HG03039 (cell line): ENCODE measurements around the gene SRR.
"Not testable (repeated sequence)": the region's sequence is repeated elsewhere in the genome, so short reads cannot be mapped to it uniquely, and the experiment has no call there.

Source experiments
- ATAC-seq: cut with Tn5 transposase; IDR thresholded peaks from one replicate; pipeline ENCODE4 v1.9.1; 2021; ENCODE audit warnings: mild to moderate bottlenecking, moderate library complexity; ENCODE audit not compliant: unreplicated experiment

SRR gene

DNA sequence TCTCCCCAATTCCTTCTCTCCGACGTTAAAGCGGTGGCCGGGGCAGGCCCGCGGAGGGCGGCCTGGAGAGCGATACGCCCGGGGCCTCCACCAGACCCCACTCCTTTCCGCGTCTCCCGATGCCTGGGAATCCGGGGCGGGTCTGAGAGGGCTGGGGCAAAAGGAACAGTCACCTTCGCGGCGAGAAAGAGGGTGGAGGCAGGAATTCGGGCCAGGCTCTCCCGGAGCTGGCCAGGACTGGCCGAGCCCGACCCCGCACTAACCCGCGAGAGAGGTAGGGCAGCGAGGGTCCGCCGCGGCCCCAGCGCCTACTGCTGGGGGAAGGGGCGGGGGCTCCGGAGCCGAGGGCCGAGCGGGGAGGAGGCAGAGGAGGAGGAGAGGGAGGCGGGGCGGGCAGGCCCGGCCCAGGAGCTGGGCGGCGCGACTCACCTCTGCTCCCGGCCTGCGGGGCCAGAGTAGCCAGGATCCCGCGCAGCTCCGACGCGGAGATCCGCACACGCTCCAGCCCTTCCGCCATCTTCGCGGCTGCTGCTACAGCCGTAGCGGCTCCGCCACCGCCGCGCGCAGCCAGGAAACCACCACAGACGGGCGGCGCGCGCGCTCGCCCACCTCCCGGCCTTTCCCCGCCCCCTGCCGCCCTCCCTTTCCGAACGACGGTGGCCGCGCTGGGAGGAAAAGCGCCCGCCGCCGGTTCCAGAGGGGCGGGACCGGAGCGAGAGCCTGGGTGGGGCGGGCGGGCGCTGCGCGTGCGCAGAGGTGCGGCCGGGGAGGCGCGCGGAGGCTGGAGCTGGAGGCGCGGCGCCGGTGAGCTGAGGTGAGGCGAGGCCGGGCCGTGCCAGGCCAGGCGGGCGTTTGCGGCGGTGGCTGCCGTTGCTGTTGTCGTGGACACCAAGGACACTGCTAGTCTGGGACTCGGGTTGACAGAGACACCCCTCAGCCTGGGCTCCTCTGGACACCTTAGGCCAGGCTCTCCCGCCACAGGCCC, at the start of gene SRR, which contains the start of gene SMG6:
TSS of gene SRR (plus strand) at position 747 of the 985 bp plus-strand sequence. CDS start 11,611 bp downstream, outside the sequence.
TSS of gene SMG6 (minus strand) at position 582 of the 985 bp plus-strand sequence. CDS start at position 517, 65 bp downstream.
- peak; percentile 75 for ATAC-seq

DNA sequence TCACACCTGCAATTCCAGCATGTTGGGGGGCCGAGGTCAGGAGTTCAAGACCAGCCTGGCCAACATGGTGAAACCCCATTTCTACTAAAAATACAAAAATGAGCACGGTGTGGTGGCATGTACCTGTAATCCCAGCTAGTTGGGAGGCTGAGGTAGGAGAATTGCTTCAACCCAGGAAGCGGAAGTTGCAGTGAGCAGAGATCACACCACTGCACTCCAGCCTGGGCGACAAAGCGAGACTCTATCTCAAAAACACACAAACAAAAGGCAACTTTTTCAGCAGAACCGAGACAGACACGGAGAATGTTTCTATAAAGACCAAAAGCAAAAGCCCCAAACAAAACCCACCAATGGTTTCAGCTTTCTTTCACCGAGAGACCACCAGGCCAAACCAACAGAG, 44.9 kb upstream of the SRR start:
- ATAC-seq: not testable (repeated sequence)

DNA sequence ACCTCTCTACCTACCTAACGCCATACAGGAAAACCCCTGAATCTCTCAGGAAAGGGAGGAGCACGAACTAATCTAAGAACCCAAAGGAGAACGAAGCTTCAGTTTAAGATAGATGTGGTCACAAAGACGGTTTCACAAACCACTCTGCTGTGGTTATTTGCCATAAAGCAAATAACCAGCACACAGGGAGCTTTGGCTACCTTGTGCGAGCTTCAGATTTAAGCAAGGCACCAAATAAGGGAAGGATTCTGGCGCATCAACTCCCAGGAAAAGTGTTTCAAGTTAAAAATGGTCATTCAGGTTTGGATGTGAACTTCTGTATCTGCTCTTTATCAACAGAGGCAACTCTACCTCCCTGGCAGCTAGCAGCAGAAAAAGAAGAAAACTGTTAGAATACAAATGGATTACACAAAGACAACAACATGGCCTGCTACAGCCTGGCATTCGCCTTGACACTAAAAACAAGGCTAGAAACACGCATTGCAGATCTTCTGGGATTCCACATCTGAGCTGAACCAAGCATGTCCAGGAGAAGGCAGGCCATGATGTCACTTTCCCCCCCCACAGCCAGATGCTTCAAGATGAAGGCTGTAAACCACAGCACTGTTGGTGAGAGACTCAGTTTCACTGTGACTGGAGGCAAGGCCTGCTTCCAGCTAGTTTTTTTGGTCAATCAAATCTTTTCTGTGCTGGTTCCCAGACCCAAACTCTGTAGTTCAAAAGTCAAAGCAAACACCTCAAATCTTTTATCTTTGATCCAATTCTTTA, 43.8 kb upstream of the SRR start:
- ATAC-seq: peak; percentile 56

DNA sequence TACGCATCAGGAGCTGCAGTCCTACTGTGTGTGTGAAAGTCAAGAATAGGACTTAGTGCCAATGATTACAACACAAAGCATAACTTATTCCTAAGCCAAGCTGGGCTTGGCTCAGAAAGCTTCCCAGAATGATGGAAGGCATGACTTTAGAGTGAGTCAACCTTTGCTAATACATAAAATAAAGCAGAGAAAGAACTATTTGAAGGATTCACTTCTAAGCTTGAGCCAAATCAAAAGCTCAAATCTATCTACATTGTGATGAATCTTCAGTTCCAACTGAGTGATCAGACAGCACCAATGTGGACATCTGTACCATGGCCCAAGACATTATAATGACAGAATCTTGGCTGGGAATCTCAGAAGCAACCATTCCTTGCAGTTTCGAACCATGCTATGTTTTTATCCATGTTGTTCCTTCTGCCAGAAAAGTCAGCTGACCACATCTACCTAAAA, 41.6 kb upstream of the SRR start:
- ATAC-seq: no peak

GRCh38 chr17:2263183-2264066, 40.3 kb upstream of the SRR start:
- no peak for ATAC-seq

- ATAC-seq: no peak
These were observed 39.5 kb upstream of the SRR start for GRCh38 chr17:2264067-2264860.

DNA sequence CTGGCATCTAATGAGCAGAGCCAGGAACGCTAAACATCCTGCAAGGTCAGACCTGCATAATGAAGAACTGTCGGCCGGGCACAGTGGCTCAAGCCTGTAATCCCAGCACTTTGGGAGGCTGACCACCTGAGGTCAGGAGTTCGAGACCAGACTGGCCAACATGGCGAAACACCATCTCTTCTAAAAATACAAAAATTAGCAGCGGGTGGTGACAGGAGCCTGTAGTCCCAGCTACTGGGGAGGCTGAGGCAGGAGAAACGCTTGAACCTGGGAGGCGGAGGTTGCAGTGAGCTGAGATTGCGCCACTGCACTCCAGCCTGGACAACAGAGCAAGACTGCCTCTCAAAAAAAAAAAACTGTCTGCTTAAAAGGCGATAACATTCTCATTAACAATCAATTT, 38.6 kb upstream of the SRR start:
- ATAC-seq: not testable (repeated sequence)

- peak; percentile 57 for ATAC-seq
These were observed 37.5 kb upstream of the SRR start for GRCh38 chr17:2266045-2266864.

GRCh38 chr17:2266865-2267228, 36.9 kb upstream of the SRR start:
- ATAC-seq: no peak

GRCh38 chr17:2267354-2267753, 36.4 kb upstream of the SRR start:
- ATAC-seq: no peak

- ATAC-seq: no peak
These were observed 31.6 kb upstream of the SRR start for GRCh38 chr17:2271985-2272702.

- ATAC-seq: no peak
These were observed 29.3 kb upstream of the SRR start for GRCh38 chr17:2274414-2274813.

DNA sequence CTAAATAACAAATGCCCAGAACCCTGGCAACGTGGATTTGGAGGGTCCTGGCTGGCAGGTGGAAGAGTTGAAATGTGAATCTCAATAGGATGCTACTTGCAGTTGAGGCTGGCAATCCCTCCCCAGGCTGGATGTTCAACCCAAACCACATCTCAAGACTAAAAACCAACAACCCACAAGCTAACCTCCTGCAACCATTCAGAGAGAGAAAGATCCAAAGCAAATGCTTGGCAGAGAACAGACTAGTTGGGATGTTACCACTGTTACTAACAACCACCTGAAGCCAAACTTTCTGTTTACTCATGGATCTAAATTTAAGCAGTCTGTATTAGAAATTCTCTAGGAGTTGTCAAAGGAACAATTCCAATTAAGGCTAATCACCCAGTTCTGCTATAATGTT, 28.0 kb upstream of the SRR start:
- no peak for ATAC-seq

- no peak for ATAC-seq
These were observed 26.1 kb upstream of the SRR start for GRCh38 chr17:2277429-2278170.

DNA sequence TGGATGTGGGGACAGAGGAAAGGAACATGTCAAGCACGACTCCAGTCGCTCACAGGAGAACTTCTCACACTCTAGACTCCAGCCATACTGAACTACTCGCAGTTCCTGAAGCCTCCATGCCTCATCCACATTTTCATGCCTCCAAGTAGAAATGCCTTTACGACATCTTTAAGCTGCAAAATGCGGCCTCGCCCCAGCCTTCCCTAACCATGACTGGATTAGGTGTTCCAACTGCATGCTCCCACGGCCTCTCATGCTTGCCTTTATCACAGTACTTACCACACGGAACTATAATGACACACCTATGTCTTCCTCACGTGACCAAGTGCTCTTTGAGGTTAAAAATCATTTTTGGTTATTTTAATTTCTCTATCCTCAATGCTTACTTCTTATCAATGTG, 24.0 kb upstream of the SRR start:
- ATAC-seq: no peak

DNA sequence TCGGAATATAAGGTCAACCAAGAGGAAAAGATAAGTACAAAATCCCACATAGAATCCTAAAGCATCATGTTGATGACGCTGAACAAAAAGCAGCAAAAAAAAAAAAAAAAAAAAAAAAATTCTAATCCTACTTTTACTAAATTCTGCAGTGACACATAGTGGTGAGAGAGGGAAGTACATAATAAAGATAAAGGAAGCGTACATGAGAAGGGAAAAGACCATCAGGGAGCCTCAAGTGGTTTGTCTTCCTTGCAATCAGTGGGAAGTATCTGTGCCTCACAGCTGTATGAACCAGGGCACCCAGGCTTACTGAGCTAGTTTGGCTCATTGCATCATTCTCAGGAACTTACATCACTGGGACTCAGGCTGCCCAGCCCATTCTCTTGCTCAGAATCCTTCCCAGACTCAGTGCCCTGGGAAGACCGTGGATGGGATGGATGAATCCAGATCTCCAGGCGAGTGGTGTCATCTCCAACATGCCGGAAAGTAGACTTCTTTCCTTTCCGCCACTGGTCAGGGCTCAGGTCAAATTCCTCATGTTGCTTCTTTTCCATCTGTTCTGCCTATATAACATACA, 21.4 kb upstream of the SRR start:
- ATAC-seq: no peak

GRCh38 chr17:2283302-2283701, 20.4 kb upstream of the SRR start:
- ATAC-seq: no peak
